Glutamatergic neuron (in vitro differentiated cells): ENCODE results near the gene ARFIP1. TPM values are rescaled to one million over a fixed set of nuclear protein-coding genes. Genes with fewer than 3 reads are reported as not detected.

ENCODE experiments used
- total RNA-seq: library from RNA; stranded (reverse); fragmentation: NEBNext Ultra II Directional; extraction: Animal tissue kit (Norgen Biotek cat#: 25700); gene quantifications from one replicate; pipeline ENCODE4 v1.2.1, GENCODE V29; 2021; ENCODE audit not compliant: unreplicated experiment

ARFIP1 gene
- total RNA-seq, 1 donor from 2014 or later = 22.2 TPM

Other genes starting within 250 kb of the ARFIP1 start
- gene FBXW7, start 243.9 kb upstream of the ARFIP1 start, total RNA-seq = 57.5 TPM
- gene TMEM154, start 100.0 kb upstream of the ARFIP1 start, total RNA-seq = 0.22 TPM
- gene TIGD4, start 224 bp upstream of the ARFIP1 start, total RNA-seq = 0.83 TPM
- gene FHDC1, start 156.4 kb downstream of the ARFIP1 start, total RNA-seq = 42.0 TPM